Stimulated activated CD8-positive, alpha-beta memory T cell treated with anti-CD3 and anti-CD28 coated beads, Interleukin-7, amount 100 ng/mL, for 1 hour (primary cell): ENCODE results near the gene PIP4K2A.
"Not testable (repeated sequence)": the region's sequence is repeated elsewhere in the genome, so short reads cannot be mapped to it uniquely, and the experiment has no call there.

Experiments used
- DNase-seq, 2 donors: peaks; one replicate each; pipeline ENCODE4 v3.0.0-alpha.2; 2020; ENCODE audit warnings: low read depth in 2 of 2

The PIP4K2A gene

DNA sequence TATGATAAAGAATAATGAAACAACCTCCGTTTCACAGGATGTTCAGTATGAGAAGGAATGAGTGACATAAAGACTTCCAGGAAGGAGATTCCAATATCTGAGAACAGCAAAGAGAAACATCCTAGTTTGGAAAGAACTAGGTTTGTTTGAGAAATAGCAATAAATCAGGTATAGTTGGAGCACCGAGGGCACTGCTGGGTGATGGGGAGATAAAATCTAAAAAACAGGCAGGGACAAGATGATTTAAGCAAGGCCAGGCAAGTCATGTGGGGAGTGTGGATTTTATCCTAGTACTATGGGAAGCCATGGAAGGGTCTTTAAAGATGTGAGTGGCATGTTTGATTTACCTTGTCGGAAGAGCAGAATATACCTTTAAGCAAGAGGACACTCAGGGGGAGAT is 199.4 kb downstream of the PIP4K2A start:
- DNase-seq: no peak

DNA sequence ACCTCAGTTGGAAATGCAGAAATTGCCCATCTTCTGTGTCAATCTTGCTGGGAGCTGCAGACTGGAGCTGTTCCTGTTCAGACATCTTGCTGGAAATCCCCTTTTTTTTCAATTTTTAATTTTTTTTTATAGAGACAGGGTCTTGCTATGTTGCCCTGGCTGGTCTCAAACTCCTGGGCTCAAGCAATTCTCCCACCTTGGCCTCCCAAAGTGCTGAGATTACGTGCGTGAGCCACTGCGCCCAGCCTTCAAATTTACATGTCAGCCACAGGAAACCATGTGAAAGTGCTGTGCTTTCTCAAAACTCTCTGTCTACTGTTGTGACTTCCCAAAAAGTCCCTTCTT is 200.0 kb downstream of the PIP4K2A start:
- not testable (repeated sequence) for DNase-seq

DNA sequence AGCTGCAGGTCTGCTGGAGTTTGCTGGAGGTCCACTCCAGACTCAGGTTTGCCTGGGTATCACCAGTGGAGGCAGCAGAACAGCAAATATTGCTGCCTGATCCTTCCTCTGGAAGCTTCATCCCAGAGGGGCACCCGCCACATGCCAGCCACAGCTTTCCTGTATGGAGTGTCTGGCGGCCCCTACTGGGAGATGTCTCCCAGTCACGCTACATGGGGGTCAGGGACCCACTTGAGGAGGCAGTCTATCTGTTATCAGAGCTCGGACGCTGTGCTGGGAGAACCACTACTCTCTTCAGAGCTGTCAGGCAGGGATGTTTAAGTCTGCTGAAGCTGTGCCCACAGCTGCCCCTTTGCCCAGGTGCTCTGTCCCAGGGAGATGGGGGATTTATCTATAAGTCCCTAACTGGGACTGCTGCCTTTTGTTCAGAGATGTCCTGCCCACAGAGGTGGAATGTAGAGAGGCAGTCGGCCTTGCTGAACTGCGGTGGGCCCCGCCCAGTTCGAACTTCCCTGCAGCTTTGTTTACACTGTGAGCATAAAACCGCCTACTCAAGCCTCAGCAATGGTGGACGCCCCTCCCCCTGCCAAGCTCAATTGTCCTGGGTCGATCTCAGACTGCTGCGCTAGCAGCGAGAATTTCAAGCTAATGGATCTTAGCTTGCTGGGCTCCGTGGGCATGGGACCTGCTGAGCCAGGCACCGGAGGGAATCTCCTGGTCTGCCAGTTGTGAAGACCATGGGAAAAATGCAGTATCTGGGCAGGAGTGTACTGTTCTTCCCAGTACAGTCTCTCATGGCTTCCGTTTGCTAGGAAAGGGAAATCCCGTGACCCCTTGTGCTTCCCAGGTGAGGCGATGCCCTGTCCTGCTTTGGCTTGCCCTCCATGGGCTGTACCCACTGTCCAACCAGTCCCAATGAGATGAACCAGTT is 200.6 kb downstream of the PIP4K2A start:
- not testable (repeated sequence) for DNase-seq

DNA sequence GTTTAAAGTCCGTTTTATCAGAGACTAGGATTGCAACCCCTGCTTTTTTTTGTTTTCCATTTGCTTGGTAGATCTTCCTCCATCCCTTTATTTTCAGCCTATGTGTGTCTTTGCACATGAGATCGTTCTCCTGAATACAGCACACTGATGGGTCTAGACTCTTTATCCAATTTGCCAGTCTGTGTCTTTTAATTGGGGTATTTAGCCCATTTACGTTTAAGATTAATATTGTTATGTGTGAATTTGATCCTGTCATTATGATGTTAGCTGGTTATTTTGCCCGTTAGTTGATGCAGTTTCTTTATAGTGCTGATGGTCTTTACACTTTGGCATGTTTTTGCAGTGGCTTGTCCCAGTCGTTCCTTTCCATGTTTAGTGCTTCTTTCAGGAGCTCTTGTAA is 202.4 kb downstream of the PIP4K2A start:
- not testable (repeated sequence) for DNase-seq

DNA sequence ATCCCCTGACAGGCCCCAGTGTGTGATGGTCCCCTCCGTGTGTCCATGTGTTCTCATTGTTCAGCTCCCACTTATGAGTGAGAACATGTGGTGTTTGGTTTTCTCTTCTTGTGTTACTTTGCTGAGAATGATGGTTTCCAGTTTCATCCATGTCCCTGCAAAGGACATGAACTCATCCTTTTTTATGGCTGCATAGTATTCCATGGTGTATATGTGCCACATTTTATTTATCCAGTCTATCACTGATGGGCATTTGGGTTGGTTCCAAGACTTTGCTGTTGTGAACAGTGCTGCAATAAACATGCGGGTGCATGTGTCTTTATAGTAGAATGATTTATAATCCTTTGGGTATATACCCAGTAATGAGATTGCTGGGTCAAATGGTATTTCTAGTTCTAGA is 206.2 kb downstream of the PIP4K2A start:
- DNase-seq: not testable (repeated sequence)

DNA sequence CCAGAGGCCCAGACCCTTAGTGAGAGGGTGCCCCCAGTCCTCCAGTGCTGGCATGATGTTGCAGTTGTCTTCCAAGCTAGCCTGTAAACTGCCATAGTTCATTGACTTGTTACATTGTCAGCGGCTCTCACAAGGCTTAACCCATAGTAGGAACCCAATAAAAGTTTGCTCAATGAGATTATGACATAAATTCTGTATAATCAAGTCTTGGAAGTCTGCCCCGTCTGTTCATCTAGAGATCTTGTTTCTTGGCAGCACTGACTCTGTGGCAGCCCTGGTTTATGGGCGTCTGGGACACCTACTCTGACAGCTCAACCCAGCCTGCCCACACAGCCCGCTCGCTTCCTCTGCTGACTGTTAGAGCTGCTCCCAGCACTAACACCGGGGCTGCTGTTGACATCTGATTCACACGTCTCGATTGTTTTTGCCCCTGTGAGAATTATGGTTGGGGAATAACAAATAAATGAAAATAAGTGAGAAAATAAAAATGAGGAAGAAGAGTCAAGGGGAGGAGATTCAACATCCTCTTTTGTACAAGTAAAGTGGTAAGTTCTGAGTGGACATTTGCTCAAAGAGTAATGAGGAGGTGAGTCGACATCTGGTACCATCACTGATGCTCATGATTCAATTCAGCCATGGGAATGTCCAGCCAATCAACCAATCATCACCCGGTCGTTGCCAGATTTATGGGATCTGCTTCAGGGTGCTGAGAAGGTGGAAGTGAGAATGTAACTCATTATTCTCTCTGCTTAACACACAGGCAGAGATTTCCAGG is 208.3 kb downstream of the PIP4K2A start:
- DNase-seq: peak; percentile 27 to 35

DNA sequence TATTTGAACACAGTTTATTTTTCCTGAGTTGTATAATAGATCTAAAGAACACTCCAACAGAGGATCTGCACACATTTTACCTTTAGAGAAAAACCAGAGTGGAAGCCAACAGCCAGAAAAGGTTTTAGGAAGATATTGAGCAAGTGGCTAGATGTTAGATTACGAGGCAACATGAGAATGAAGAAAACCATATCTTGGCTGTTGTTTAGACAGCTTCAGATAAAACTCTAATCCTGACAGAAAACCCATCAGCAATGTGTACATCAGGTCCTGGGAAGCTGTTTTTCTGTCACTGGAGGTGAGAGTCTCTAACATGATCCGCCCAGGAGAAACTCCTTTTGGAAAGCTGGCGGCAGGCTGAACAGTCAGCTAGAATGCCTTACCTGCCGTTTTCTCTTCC is 209.6 kb downstream of the PIP4K2A start:
- no peak for DNase-seq

DNA sequence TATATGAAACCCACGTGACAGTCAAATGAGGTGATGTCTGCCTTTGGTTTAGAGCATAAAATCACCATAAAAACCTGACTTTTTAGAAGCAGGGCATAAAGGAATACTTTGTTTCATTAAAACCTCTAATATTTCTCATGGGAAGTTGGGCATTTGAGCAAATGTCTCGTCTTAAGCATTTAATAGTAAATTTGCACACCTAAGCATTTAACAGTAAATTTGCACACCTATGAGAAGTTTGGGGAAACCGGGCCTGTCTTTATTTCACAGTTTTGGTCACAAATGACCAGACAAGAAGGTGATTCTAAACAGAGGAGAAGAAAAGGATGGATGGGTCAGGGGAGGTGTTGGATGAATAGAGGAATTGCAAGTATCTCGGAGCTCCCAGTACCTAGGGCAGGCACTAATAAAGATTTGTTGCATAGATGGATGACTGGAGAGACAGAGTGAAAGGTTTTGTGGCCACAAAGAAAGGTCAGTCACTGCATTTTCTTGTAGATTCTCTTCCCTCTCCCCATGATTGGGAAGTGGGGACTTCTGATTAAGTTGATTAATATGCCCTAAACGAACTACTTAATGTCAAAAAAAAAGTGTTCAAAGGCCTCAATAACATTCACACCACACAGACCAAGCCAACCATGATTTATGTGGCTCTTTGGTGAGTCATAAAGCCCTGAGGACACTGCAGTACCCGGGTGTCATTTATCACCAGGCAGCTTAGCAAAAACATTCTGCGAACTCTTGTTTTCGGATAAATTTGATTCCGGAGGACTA is 210.9 kb downstream of the PIP4K2A start:
- DNase-seq: no peak

DNA sequence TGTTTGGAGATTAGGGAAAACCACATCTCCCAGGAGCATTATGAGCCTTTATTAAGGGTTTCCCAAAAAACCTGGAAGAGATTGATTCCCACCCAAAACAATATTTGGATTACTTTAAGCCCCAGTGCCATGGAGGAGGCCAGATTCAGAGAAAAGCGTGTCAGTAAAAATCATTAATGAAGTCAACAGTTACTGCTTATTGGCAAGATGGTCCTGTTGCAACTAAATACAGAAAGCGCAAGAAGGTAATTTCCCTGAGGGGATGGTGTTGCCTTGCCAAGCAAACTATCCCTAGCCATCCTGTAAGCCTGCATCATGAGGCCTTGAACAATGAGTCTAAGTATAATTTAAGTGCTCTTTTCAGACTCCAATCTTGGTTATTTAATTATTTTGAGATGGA is 212.5 kb downstream of the PIP4K2A start:
- DNase-seq: no peak

DNA sequence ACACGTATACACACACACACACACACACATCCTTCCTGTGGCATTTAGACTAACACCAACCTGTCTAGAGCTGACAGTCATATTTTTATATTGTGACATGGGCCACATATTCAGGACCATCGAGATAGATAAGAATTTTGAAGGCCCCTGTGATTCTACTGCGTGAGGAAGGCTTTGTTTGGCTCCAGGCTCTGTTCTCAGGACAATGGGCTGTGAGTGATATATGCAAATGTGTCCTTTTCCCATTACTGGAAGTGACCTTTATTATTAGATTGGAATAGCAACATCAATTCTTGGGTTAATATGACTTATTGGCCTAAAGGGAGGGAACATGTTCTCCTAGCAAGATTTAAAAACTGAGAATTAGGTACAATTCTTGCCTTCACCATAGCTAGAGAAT is 213.0 kb downstream of the PIP4K2A start:
- no peak for DNase-seq

DNA sequence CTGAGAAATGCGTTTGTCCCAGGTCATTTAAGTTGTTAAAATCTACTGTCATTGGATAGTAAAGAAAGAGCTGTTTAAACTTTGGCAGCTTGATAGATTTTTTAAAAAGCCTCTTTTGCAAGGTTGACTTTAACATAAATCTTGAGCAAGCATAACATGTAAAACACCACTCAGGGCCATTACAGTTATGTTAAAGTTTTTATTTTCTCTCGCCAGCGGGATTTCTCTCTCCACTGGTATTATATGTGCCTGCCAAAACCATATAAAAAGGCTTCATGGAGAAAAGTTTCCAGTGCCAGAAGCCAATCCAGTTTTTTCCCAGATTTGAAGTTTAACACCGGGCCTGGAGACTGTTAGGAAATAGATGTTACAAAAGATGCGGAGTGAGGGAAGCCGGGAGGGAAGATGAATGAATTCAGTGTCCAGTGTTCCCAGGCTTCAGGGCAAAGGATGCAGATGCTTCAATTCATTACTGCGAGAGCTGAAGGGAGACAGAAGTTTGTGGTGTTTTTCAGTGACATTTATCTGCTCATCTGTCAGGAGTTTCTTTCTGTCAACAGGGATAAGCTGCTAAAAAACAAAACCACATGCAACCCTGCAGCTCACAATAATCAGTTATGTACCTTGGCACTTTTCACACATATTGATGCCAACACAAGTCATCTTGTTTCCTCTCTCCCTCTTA is 213.6 kb downstream of the PIP4K2A start:
- no peak for DNase-seq

DNA sequence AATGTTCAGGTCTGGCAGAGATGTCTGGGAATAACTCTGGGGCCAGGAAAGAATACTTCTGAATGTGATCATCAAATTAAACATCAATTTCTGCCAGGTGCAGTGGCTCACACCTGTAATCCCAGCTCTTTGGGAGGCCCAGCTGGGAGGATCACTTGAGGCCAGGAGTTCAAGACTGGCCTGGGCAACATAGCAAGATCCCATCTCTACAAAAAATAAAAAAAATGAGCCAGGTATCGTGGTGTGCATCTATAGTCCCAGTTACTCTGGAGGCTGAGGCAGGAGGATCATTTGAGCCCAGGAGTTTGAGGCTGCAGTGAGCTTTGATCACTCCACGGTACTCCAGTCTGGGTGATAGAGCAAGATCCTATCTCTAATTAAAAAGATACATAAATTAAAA is 214.4 kb downstream of the PIP4K2A start:
- DNase-seq: not testable (repeated sequence)

DNA sequence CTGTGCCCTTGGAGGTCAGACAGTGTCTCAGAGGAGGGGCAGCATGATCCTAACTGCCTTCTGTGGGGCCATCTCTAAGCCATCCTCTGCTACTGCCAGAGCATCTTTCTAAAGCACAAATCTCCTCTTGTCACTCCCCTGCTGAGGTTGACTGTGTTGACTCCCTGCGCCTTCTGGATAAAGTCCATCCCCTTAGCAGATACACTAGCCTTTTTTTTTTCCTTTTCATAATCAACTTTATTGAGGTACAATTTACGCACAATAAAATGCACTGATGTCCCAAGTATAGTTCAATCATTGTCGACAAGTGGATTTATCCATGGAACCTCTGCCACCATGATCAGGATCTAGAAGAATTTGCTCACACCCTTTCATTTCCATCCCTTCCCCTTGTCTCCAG is 219.0 kb downstream of the PIP4K2A start:
- DNase-seq: no peak

DNA sequence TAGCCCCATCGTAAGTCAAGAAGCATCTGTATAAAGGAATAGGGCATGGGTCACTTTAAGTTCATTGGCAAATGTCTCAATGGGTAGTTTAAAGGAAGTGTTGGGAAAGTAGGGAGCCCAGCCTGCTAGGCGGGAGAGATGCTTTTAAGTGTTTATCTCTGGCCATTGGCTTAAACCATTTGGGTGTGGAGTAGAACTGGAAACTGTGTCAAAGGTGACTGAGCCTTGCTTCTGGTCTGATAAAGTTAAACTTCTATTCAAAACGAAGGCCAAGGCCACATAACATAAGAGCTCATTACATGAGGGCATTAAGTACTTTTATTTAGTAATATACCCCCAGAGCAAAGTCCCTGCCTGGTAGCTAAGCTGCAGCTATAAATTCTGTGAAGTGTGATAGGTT is 220.4 kb downstream of the PIP4K2A start:
- DNase-seq: no peak

DNA sequence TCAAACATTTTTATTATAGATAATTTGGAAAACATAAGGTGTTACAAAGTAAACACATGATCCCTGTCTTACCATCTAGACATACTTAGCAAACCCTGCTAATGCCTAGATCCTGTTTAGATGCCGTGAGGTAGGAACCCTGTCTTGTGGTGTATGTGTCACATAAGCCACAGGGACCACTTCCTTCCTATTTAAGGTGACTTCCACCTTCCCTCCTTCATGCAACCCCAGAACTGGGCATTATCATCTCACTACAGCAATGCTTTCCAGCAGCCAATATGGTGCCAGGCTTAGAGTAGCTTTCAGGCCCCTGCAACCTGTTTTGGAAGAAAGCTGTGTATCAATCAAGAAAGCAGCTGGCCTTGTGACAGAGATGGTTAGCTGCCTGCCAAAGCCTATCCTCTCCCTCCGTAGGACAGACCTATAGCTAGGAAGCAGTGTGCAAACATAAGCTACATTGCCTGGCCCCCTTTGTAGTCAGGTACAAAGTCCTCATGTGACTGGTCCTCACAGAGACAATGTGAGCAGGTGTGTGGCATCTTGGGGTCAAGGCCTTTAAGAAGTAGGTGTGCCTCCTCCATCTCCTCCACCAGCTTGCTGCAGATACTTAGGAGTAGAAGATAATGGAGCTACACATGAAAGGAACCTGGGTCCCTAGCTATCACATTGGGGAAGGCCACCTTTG is 222.3 kb downstream of the PIP4K2A start:
- DNase-seq: no peak

DNA sequence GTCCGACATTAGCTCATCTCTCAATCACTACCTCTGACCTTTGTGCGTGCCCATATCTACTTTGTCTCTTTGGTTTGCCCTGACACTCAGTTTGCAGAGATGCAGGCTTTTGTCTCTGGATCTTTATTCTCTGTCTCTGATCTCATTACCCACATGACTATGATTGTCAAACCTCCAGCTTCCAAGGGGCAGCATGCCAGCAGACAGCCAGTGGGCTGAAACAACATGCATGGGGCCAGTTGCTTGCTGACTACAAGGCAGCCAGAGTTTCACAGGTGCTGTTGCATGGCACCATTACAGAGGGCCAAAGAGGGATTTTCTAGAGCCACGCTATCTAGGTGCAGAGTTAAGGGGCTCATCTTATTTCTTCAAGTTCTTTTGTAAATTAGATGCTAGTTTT is 222.9 kb downstream of the PIP4K2A start:
- no peak for DNase-seq

DNA sequence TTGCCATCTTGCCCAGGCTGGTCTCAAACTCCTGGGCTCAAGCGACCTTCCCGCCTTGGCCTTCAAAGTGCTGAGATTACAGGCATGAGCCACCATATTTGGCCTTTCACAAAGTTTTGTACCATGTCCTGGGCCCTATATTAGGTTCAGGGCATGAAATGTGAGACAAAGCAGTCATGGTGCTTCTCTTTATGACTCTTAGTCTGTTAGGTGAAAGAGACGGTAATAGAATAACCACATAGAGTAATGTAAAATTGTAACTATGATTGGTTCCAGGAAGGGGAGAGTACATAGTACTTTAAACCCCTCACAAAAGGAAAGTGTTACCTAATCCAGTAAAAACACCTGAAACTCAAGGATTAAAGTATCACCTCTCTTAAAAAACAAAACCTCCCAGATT is 224.4 kb downstream of the PIP4K2A start:
- no peak for DNase-seq

DNA sequence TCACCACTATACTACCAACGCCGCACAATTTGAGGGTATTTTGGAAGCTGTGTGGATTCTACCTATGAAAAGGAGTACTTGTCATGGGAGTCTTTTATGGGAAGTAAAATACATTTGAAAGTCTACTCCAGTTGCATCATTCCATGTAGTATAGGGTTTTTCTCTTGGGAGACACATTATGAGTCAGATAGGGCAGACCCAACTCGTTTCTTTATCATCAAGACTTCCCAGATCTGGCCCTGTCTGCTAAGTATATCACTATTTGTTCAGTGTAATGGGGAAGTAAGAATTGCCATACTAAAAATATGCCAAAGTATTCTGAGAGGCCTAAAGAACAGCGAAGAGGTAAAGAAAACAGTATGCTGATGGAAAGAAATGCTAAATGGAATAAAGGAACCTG is 224.9 kb downstream of the PIP4K2A start:
- DNase-seq: no peak

DNA sequence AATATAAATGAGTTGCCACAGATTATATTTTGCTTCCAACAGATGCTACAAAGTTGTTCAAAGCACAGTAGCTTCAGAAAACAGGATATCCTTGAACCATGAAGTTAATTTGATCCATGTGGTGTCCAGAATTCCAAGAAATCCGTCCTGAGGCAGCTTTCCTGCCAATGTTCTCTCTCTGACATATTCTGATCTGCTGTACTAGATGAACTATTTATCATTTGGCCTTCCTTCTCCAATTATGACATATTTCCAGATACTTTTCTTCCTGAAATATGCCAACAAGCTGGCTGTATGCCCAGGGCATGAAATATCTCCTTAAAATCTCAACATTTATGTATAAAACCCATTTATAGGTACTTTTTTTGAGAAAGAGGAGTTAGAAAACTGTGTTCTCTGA is 227.9 kb downstream of the PIP4K2A start:
- no peak for DNase-seq
